ENCODE data around the gene RAP2C.

Gene RAP2C

GRCh38 chrX:132219343-132219768, at the start of gene RAP2C:
RAP2C (minus strand) TSS chrX:132219447; CDS start chrX:132217268, 2,179 bp downstream.
- H3K4me3 ChIP-seq (ENCODE audit: low read length) = peak within 1 kb of the TSS; percentile 87
- peak within 1 kb of the TSS; percentile 73 for H3K27ac ChIP-seq (ENCODE audit: low read depth, low read length)
- TF ChIP-seq CTCF (IDR thresholded peaks at IDR 0.05; ENCODE audit: low read depth, low read length, poor library complexity, severe bottlenecking) (peak; percentile 65), EZH2phosphoT487 (IDR thresholded peaks at IDR 0.05; ENCODE audit: borderline replicate concordance, low read length) (no peak)

GRCh38 chrX:132267392-132267791, 48.1 kb upstream of the RAP2C start:
- no peak overlapping the region for H3K4me2 ChIP-seq (ENCODE audit: low read length)
- no peaks in the 10 kb centered on the region for H3K79me2 ChIP-seq (ENCODE audit: control insufficient read depth, low read length)
- no peaks in the 10 kb centered on the region for H3K27me3 ChIP-seq (ENCODE audit: control insufficient read depth, low read length)
- H3K27ac ChIP-seq (ENCODE audit: low read depth, low read length) = no peak overlapping the region
- no peaks in the 10 kb centered on the region for H3K9me2 ChIP-seq (replicated peaks; ENCODE audit: control insufficient read depth, low read length)
- H3F3A ChIP-seq (ENCODE audit: control insufficient read depth, insufficient read depth) = no peaks in the 10 kb centered on the region
- H3K4me1 ChIP-seq (ENCODE audit: control insufficient read depth, low read length) = no peaks in the 10 kb centered on the region
- no peak for TF ChIP-seq EZH2phosphoT487 (IDR thresholded peaks at IDR 0.05; ENCODE audit: borderline replicate concordance, low read length)
- H4K20me1 ChIP-seq (ENCODE audit: control insufficient read depth, insufficient read depth, low read depth, low read length) = no peaks in the 10 kb centered on the region
- H3K36me3 ChIP-seq (ENCODE audit: control insufficient read depth, low read length) = no peaks in the 10 kb centered on the region
- no peak overlapping the region for H3K4me3 ChIP-seq (ENCODE audit: low read length)
- H3K9me3 ChIP-seq (ENCODE audit: control insufficient read depth, insufficient read depth, low read length) = no peaks in the 10 kb centered on the region

More at GRCh38 chrX:132219343-132219768, at the start of gene RAP2C:
- H3K36me3 ChIP-seq (ENCODE audit: control insufficient read depth, low read length) = peaks cover 16% of the 10 kb centered on the region
- H3K4me2 ChIP-seq (ENCODE audit: low read length) = peak within 1 kb of the TSS; percentile 85
- peaks cover 23% of the 10 kb centered on the region for H3K4me1 ChIP-seq (ENCODE audit: control insufficient read depth, low read length)
- H4K20me1 ChIP-seq (ENCODE audit: control insufficient read depth, insufficient read depth, low read depth, low read length) = no peaks in the 10 kb centered on the region
- H3K79me2 ChIP-seq (ENCODE audit: control insufficient read depth, low read length) = peaks cover 45% of the 10 kb centered on the region
- no peaks in the 10 kb centered on the region for H3K9me2 ChIP-seq (replicated peaks; ENCODE audit: control insufficient read depth, low read length)
- no peaks in the 10 kb centered on the region for H3F3A ChIP-seq (ENCODE audit: control insufficient read depth, insufficient read depth)
- H3K27me3 ChIP-seq (ENCODE audit: control insufficient read depth, low read length) = no peaks in the 10 kb centered on the region
- H3K9me3 ChIP-seq (ENCODE audit: control insufficient read depth, insufficient read depth, low read length) = no peaks in the 10 kb centered on the region

GRCh38 chrX:132266583-132267355, 47.5 kb upstream of the RAP2C start:
- Histone ChIP-seq H3F3A (ENCODE audit: control insufficient read depth, insufficient read depth) (no peaks in the 10 kb centered on the region), H3K9me2 (replicated peaks; ENCODE audit: control insufficient read depth, low read length) (no peaks in the 10 kb centered on the region), H3K9me3 (ENCODE audit: control insufficient read depth, insufficient read depth, low read length) (no peaks in the 10 kb centered on the region), H3K27ac (ENCODE audit: low read depth, low read length) (no peak overlapping the region), H3K36me3 (ENCODE audit: control insufficient read depth, low read length) (no peaks in the 10 kb centered on the region), H3K4me2 (ENCODE audit: low read length) (no peak overlapping the region), H3K79me2 (ENCODE audit: control insufficient read depth, low read length) (no peaks in the 10 kb centered on the region), H3K4me1 (ENCODE audit: control insufficient read depth, low read length) (no peaks in the 10 kb centered on the region), H3K4me3 (ENCODE audit: low read length) (no peak overlapping the region), H3K27me3 (ENCODE audit: control insufficient read depth, low read length) (no peaks in the 10 kb centered on the region), H4K20me1 (ENCODE audit: control insufficient read depth, insufficient read depth, low read depth, low read length) (no peaks in the 10 kb centered on the region)
- no peak for TF ChIP-seq CTCF (IDR thresholded peaks at IDR 0.05; ENCODE audit: low read depth, low read length, poor library complexity, severe bottlenecking)
- TF ChIP-seq EZH2phosphoT487 (IDR thresholded peaks at IDR 0.05; ENCODE audit: borderline replicate concordance, low read length) = no peak

GRCh38 chrX:132263127-132263526, 43.9 kb upstream of the RAP2C start:
- H3K4me2 ChIP-seq (ENCODE audit: low read length) = no peak overlapping the region
- no peaks in the 10 kb centered on the region for H3F3A ChIP-seq (ENCODE audit: control insufficient read depth, insufficient read depth)
- TF ChIP-seq CTCF (IDR thresholded peaks at IDR 0.05; ENCODE audit: low read depth, low read length, poor library complexity, severe bottlenecking) (no peak), EZH2phosphoT487 (IDR thresholded peaks at IDR 0.05; ENCODE audit: borderline replicate concordance, low read length) (no peak)
- H3K9me3 ChIP-seq (ENCODE audit: control insufficient read depth, insufficient read depth, low read length) = no peaks in the 10 kb centered on the region
- no peaks in the 10 kb centered on the region for H3K9me2 ChIP-seq (replicated peaks; ENCODE audit: control insufficient read depth, low read length)
- no peak overlapping the region for H3K4me3 ChIP-seq (ENCODE audit: low read length)
- no peaks in the 10 kb centered on the region for H3K79me2 ChIP-seq (ENCODE audit: control insufficient read depth, low read length)
- no peak overlapping the region for H3K27ac ChIP-seq (ENCODE audit: low read depth, low read length)
- no peaks in the 10 kb centered on the region for H3K27me3 ChIP-seq (ENCODE audit: control insufficient read depth, low read length)
- no peaks in the 10 kb centered on the region for H3K4me1 ChIP-seq (ENCODE audit: control insufficient read depth, low read length)
- no peaks in the 10 kb centered on the region for H3K36me3 ChIP-seq (ENCODE audit: control insufficient read depth, low read length)
- no peaks in the 10 kb centered on the region for H4K20me1 ChIP-seq (ENCODE audit: control insufficient read depth, insufficient read depth, low read depth, low read length)

All from DOHH2 (cell line).